HepG2 (cell line): ENCODE results near the gene CRKL. TPM values are rescaled to one million over a fixed set of nuclear protein-coding genes. Genes with fewer than 3 reads are reported as not detected.
A peak's percentile ranks its signal among the peaks of the same experiment; 100 is the strongest.

Source experiments
- AKAP8 ChIP-seq: sonication (generic); formaldehyde crosslinking; IDR thresholded peaks from 2 replicates; pipeline ENCODE4 v1.5.1; 2020; ENCODE audit warnings: mild to moderate bottlenecking, missing genetic modification reagents
- ARID3A ChIP-seq: IDR thresholded peaks from 2 replicates; pipeline ENCODE4 v1.6.1; 2012; ENCODE audit warnings: low read depth, low read length, improper control_type of control experiment
- ARNT ChIP-seq: fragments of 450-650 bp; IDR thresholded peaks from 2 replicates; pipeline ENCODE4 v1.6.1; 2017
- HOXA9 ChIP-seq: sonication (generic); formaldehyde crosslinking; IDR thresholded peaks from 2 replicates; pipeline ENCODE4 v1.8.1; 2022; ENCODE audit warnings: missing genetic modification reagents, mild to moderate bottlenecking, moderate library complexity, borderline replicate concordance
- NFKB2 ChIP-seq: sonication (generic); formaldehyde crosslinking; IDR thresholded peaks from 2 replicates; pipeline ENCODE4 v1.4.0; 2020; ENCODE audit warnings: missing genetic modification reagents, borderline replicate concordance
- POGZ ChIP-seq: sonication (generic); formaldehyde crosslinking; IDR thresholded peaks from 2 replicates; pipeline ENCODE4 v1.4.0; 2020; ENCODE audit warnings: mild to moderate bottlenecking, missing genetic modification reagents
- PTBP1 ChIP-seq: fragments of 200-400 bp; formaldehyde crosslinking; IDR thresholded peaks from 2 replicates; pipeline ENCODE4 v1.6.1; 2018; ENCODE audit warnings: low read length, low read depth; ENCODE audit not compliant: poor library complexity, severe bottlenecking
- RARA ChIP-seq: IDR thresholded peaks from 2 replicates; pipeline ENCODE4 v1.6.1; 2016; ENCODE audit warnings: missing genetic modification reagents, missing compliant biosample characterization
- RBM39 ChIP-seq: fragments of 200-400 bp; formaldehyde crosslinking; IDR thresholded peaks from one replicate; pipeline ENCODE4 v1.6.1; 2018; ENCODE audit warnings: antibody characterized with exemption, mild to moderate bottlenecking, low read depth, low read length; ENCODE audit not compliant: poor library complexity, severe bottlenecking
- TERF1 ChIP-seq: sonication (generic); formaldehyde crosslinking; IDR thresholded peaks from 2 replicates; pipeline ENCODE4 v1.8.0; 2022; ENCODE audit warnings: mild to moderate bottlenecking, missing genetic modification reagents, moderate library complexity
- ZBTB49 ChIP-seq: sonication (generic); formaldehyde crosslinking; IDR thresholded peaks from 2 replicates; pipeline ENCODE4 v1.4.0; 2020; ENCODE audit warnings: missing genetic modification reagents, borderline replicate concordance
- ZNF646 ChIP-seq: sonication (generic); formaldehyde crosslinking; IDR thresholded peaks from 2 replicates; pipeline ENCODE4 v1.9.0; 2021; ENCODE audit warnings: mild to moderate bottlenecking, missing genetic modification reagents
- ZNF770 ChIP-seq: sonication (generic); formaldehyde crosslinking; IDR thresholded peaks from 2 replicates; pipeline ENCODE4 v1.5.0; 2020; ENCODE audit warnings: mild to moderate bottlenecking, missing genetic modification reagents
- polyA plus RNA-seq, 8 experiments: library from polyadenylated mRNA; depleted of rRNA in 3 of 8; stranded (reverse) in 7 of 8; unstranded in 1 of 8; fragments of >200 nt; fragmentation: Illumina TruSeq in 4 of 8; extraction: Trizol in 4 of 8; gene quantifications; 2 replicates each; pipeline versions ENCODE4 v1.2.1 to v1.2.3, GENCODE V29; 2011 to 2016; ENCODE audit warnings: low read depth in 4 of 8, missing spikeins in 1 of 8, mixed read lengths in 1 of 8; ENCODE audit not compliant: insufficient read depth in 1 of 8
- total RNA-seq, 5 experiments: library from RNA; depleted of rRNA; stranded (reverse); fragments of >200 nt; fragmentation: Illumina TruSeq; extraction: Trizol; gene quantifications; 2 replicates each; pipeline ENCODE4 v1.2.3, GENCODE V29; 2016; ENCODE audit warnings: low read depth in 1 of 5

The CRKL gene
- total and polyA plus RNA-seq, 2 of the 13 experiments (the other 11 are each of a cell fraction or from before 2014, with no cell fraction given) = 37.4 to 60.6 TPM

DNA sequence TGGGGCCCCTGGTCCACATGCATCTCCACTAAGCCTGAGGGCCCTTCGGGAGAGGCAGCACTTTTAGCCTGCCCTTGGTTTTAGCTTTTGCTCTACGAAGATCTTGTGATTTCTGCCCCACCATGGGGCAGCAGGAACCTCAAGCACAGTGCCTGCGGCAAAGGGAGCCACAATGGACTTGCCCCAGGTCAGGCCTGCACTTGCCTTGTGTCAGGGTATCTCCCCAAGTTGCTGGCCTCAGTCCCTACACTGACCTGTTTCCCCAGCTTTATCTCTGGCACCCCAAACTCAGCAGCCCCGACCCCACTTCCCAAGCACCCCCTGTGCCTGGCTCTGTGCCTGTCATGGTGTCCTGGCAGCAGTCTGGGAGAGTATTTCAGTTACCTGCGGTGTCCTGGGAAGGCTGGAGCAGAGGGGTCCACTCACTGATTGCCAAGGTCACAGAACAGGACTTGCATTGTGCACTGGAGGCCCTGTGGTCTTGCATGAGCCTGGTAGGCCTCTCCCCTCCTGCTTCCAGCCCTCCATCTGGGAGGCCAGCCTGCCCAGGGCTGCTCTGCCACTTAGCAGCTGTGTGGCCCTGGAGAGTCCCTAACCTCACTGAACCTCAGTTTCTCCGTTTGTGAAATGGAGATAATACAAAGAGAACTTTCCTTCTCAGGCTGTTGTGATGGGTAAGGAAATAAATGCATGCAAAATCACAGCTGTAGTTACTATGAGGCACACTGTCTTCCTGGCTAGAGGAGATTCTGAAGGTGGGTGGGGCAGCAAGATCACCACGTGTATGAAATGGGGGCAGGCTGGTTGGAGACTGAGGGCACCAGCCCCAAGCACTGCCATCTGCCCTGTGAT is 46.2 kb downstream of the CRKL start (continued):
- TF ChIP-seq ARID3A (no peak), PTBP1 (peak; percentile 29), ZNF646 (CRISPR knock-in tag) (no peak), RARA (CRISPR knock-in tag) (no peak; the same call in 1 of the 2 replicates), ZBTB49 (CRISPR knock-in tag) (no peak), HOXA9 (CRISPR knock-in tag) (no peak), RBM39 (no peak), TERF1 (CRISPR knock-in tag) (no peak), ZNF770 (CRISPR knock-in tag) (peak; percentile 88), NFKB2 (CRISPR knock-in tag) (no peak; the same call in 1 of the 2 replicates), POGZ (CRISPR knock-in tag) (0 out of 2 replicates have a peak, but pooled peaks have one; percentile 31), AKAP8 (CRISPR knock-in tag) (no peak), ARNT (no peak)
